Measurements from ENCODE around the gene CD28.

DNA sequence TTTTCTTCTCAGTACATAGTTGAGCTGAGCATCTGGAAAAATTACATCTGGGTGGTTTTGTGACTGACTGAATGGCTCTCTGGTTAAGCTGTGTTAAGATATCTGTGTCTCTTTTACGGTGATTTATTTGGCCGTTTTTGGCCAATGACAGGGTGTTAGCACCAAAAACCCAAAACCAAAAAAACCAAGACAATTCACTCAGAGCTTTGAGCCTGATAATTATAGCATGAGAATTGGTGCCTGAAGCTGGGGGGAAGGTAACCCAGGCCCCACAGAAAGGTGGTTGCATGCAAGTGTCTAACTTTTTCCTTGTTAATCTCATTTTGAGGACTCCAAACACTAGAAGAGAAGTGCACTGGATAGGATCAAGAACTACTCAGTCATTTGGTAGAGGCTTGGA is 4.5 kb downstream of the CD28 start:
- TF ChIP-seq, protein P1, sequence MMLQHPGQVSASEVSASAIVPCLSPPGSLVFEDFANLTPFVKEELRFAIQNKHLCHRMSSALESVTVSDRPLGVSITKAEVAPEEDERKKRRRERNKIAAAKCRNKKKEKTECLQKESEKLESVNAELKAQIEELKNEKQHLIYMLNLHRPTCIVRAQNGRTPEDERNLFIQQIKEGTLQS (IDR thresholded peaks at IDR 0.05; ENCODE audit: borderline replicate concordance, extremely low read depth, low read depth, low read length), result no peak
- TF ChIP-seq, protein P2, sequence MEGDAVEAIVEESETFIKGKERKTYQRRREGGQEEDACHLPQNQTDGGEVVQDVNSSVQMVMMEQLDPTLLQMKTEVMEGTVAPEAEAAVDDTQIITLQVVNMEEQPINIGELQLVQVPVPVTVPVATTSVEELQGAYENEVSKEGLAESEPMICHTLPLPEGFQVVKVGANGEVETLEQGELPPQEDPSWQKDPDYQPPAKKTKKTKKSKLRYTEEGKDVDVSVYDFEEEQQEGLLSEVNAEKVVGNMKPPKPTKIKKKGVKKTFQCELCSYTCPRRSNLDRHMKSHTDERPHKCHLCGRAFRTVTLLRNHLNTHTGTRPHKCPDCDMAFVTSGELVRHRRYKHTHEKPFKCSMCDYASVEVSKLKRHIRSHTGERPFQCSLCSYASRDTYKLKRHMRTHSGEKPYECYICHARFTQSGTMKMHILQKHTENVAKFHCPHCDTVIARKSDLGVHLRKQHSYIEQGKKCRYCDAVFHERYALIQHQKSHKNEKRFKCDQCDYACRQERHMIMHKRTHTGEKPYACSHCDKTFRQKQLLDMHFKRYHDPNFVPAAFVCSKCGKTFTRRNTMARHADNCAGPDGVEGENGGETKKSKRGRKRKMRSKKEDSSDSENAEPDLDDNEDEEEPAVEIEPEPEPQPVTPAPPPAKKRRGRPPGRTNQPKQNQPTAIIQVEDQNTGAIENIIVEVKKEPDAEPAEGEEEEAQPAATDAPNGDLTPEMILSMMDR (IDR thresholded peaks at IDR 0.05 in 2 of 3, conservative IDR thresholded peaks at IDR 0.05 in 1 of 3; ENCODE audit: control insufficient read depth in 2 of 3, extremely low read depth in 1 of 3, insufficient read depth in 1 of 3, low read depth in 3 of 3, low read length in 3 of 3), result no peak
- no peak for TF ChIP-seq TAF1 (IDR thresholded peaks at IDR 0.05; ENCODE audit: borderline replicate concordance, low read depth, low read length)
- TF ChIP-seq POLR2A (IDR thresholded peaks at IDR 0.05; ENCODE audit: low read depth, low read length), result no peak

Data from GM12878 (cell line).